GM12892 (cell line): ENCODE data around the gene DOCK9.

Experiments used
- POLR2A ChIP-seq: IDR thresholded peaks from 2 replicates; pipeline ENCODE4 v1.6.1; 2011; ENCODE audit warnings: low read depth, low read length, control low read depth
- POLR2AphosphoS5 ChIP-seq: IDR thresholded peaks from 2 replicates; pipeline ENCODE4 v1.6.1; 2011; ENCODE audit warnings: low read depth, low read length, control low read depth
- TAF1 ChIP-seq: IDR thresholded peaks from 2 replicates; pipeline ENCODE4 v1.6.1; 2011; ENCODE audit warnings: low read depth, mild to moderate bottlenecking, control low read depth, low read length, borderline replicate concordance

DNA sequence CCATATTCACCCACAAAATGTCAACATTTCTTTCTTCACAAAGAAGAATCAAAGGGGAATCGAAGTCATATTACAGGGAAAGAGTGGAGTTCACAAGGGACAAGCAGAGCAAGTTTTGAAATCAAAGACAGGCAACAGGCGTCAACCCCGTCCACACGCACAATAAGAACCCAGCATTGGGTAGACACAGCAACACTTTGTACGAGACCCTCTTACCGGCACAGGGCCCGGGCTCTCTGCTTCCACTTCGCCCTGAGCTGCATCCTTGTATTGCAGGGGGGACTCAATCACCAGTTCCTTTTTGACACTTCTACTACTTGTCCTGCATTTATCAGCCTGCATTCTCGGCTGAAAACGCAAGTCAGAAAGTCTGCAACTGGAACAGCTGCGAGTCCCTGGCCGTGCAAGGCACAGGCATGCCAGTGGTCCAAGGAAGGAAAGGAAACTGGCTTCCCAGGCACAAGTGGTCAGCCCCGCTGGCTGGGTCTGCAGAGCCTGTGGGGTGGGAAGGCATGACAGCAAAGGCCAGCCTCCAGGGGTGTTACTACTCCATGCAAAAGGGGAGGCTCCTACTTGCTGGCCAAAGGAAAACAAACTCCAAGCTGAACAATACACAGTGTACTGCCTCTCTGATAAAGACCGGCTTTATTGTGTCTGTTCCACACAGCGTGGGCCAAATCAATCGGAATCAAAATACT lies at the start of gene DOCK9:
- no peak for TF ChIP-seq POLR2A
- TF ChIP-seq POLR2AphosphoS5, result no peak
- TF ChIP-seq TAF1, result no peak
